C4-2B (cell line): ENCODE data around the gene IRX4.

ENCODE experiments used
- CTCF ChIP-seq: fragments of 450-650 bp; conservative IDR thresholded peaks from 2 replicates; pipeline ENCODE4 v1.5.1; 2017; ENCODE audit warnings: mild to moderate bottlenecking
- ZFX ChIP-seq: fragments of 450-650 bp; IDR thresholded peaks from 2 replicates; pipeline ENCODE4 v1.6.1; 2017

DNA sequence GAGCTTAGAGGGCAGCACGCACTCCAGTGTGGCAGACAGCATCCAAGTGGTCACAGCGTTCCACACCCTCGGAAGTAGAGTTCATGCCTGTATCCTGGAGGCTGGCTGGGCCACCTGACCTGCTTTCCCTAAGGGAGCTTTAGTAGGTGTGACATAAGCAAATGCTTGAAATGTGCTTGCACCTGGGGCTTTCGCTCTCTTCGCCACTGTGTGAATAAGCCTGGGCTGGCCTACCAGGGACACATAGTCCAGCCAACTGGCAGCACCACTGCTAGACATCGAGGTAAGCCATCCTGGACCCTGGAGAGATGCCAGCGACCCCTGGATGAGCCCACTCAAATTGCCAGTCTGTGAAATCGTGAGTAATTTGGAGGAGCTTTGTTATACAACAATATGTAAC is 24.9 kb upstream of the IRX4 start:
- TF ChIP-seq CTCF (no peak), ZFX (no peak)
